Measurements from ENCODE around the gene PCBP4.

- TF ChIP-seq CTCF (IDR thresholded peaks at IDR 0.05; ENCODE audit: low read depth, low read length) (no peak), EZH2phosphoT487 (IDR thresholded peaks at IDR 0.05; ENCODE audit: low read depth) (no peak)
Measured at GRCh38 chr3:51908026-51908425, 59.2 kb downstream of the PCBP4 start.

All from OCI-LY3 (cell line).